HepG2 (cell line): ENCODE measurements around the gene NID1. TPM values are rescaled to one million over a fixed set of nuclear protein-coding genes. Genes with fewer than 3 reads are reported as not detected.
A peak's percentile ranks its signal among the peaks of the same experiment; 100 is the strongest.

Experiments used
- BORCS8-MEF2B ChIP-seq: sonication (generic); formaldehyde crosslinking; IDR thresholded peaks from 2 replicates; pipeline ENCODE4 v1.8.0; 2022; ENCODE audit warnings: mild to moderate bottlenecking, missing genetic modification reagents
- FOSL2 ChIP-seq: sonication (generic); formaldehyde crosslinking; IDR thresholded peaks from 2 replicates; pipeline ENCODE4 v1.4.0; 2020; ENCODE audit warnings: missing genetic modification reagents
- GATAD2A ChIP-seq: IDR thresholded peaks from 2 replicates; pipeline ENCODE4 v1.6.1; 2016
- HDAC2 ChIP-seq: sonication (generic); formaldehyde crosslinking; IDR thresholded peaks from 2 replicates; pipeline ENCODE4 v1.4.0; 2020; ENCODE audit warnings: missing genetic modification reagents
- IRF2 ChIP-seq: IDR thresholded peaks from 2 replicates; pipeline ENCODE4 v1.6.1; 2018; ENCODE audit warnings: missing genetic modification reagents, missing compliant biosample characterization
- KLF11 ChIP-seq: IDR thresholded peaks from 2 replicates; pipeline ENCODE4 v1.6.1; 2016; ENCODE audit warnings: missing compliant biosample characterization
- MAFK ChIP-seq, 2 experiments: IDR thresholded peaks in 1 of 2; conservative IDR thresholded peaks in 1 of 2; 2 replicates each; pipeline ENCODE4 v1.6.1; 2011; ENCODE audit warnings: improper control_type of control experiment in 2 of 2, low read length in 2 of 2
- MXD4 ChIP-seq: IDR thresholded peaks from 2 replicates; pipeline ENCODE4 v1.6.1; 2016; ENCODE audit warnings: mild to moderate bottlenecking, missing biosample characterization, missing genetic modification reagents
- MYC ChIP-seq: sonication (generic); formaldehyde crosslinking; IDR thresholded peaks from 2 replicates; pipeline ENCODE4 v1.9.0; 2021; ENCODE audit warnings: missing genetic modification reagents, borderline replicate concordance
- NR2F6 ChIP-seq, 2 experiments: IDR thresholded peaks; 2 replicates each; pipeline ENCODE4 v1.6.1; 2016; ENCODE audit warnings: antibody characterized with exemption in 1 of 2, mild to moderate bottlenecking in 1 of 2
- ONECUT2 ChIP-seq: sonication (generic); formaldehyde crosslinking; IDR thresholded peaks from 2 replicates; pipeline ENCODE4 v1.4.0; 2020; ENCODE audit warnings: missing genetic modification reagents
- SRY ChIP-seq: sonication (generic); formaldehyde crosslinking; IDR thresholded peaks from 2 replicates; pipeline ENCODE4 v1.8.0; 2022; ENCODE audit warnings: mild to moderate bottlenecking, missing genetic modification reagents
- TOE1 ChIP-seq: sonication (generic); formaldehyde crosslinking; IDR thresholded peaks from 2 replicates; pipeline ENCODE4 v1.4.0; 2020; ENCODE audit warnings: mild to moderate bottlenecking, missing genetic modification reagents
- U2AF2 ChIP-seq: fragments of 200-400 bp; formaldehyde crosslinking; IDR thresholded peaks from 2 replicates; pipeline ENCODE4 v1.6.1; 2017; ENCODE audit warnings: low read depth, mild to moderate bottlenecking, low read length
- ZBTB39 ChIP-seq: sonication (generic); formaldehyde crosslinking; IDR thresholded peaks from 2 replicates; pipeline ENCODE4 v1.5.0; 2020; ENCODE audit warnings: missing genetic modification reagents
- ZFP36 ChIP-seq: fragments of 150-350 bp; IDR thresholded peaks from 2 replicates; pipeline ENCODE4 v1.6.1; 2018; ENCODE audit warnings: borderline replicate concordance, low read length, low read depth; ENCODE audit not compliant: partially characterized antibody
- ZFP37 ChIP-seq: sonication (generic); formaldehyde crosslinking; IDR thresholded peaks from 2 replicates; pipeline ENCODE4 v1.4.0; 2020; ENCODE audit warnings: missing genetic modification reagents, borderline replicate concordance
- ZFP91 ChIP-seq: sonication (generic); formaldehyde crosslinking; IDR thresholded peaks from 2 replicates; pipeline ENCODE4 v1.9.0; 2022; ENCODE audit warnings: missing genetic modification reagents, mild to moderate bottlenecking, borderline replicate concordance
- ZNF143 ChIP-seq: sonication (generic); formaldehyde crosslinking; IDR thresholded peaks from 2 replicates; pipeline ENCODE4 v1.4.0; 2020; ENCODE audit warnings: missing genetic modification reagents
- ZNF335 ChIP-seq: sonication (generic); formaldehyde crosslinking; IDR thresholded peaks from 2 replicates; pipeline ENCODE4 v1.4.0; 2020; ENCODE audit warnings: missing genetic modification reagents
- ZNF558 ChIP-seq: sonication (generic); formaldehyde crosslinking; IDR thresholded peaks from 2 replicates; pipeline ENCODE4 v1.9.0; 2022; ENCODE audit warnings: mild to moderate bottlenecking, missing genetic modification reagents, borderline replicate concordance
- ZNF597 ChIP-seq: sonication (generic); formaldehyde crosslinking; IDR thresholded peaks from 2 replicates; pipeline ENCODE4 v1.5.0; 2020; ENCODE audit warnings: missing genetic modification reagents
- ZNF749 ChIP-seq: sonication (generic); formaldehyde crosslinking; IDR thresholded peaks from 2 replicates; pipeline ENCODE4 v1.8.0; 2022; ENCODE audit warnings: mild to moderate bottlenecking, missing genetic modification reagents, moderate library complexity, borderline replicate concordance
- polyA plus RNA-seq, 8 experiments: library from polyadenylated mRNA; depleted of rRNA in 3 of 8; stranded (reverse) in 7 of 8; unstranded in 1 of 8; fragments of >200 nt; fragmentation: Illumina TruSeq in 4 of 8; extraction: Trizol in 4 of 8; gene quantifications; 2 replicates each; pipeline versions ENCODE4 v1.2.1 to v1.2.3, GENCODE V29; 2011 to 2016; ENCODE audit warnings: low read depth in 4 of 8, missing spikeins in 1 of 8, mixed read lengths in 1 of 8; ENCODE audit not compliant: insufficient read depth in 1 of 8
- total RNA-seq, 5 experiments: library from RNA; depleted of rRNA; stranded (reverse); fragments of >200 nt; fragmentation: Illumina TruSeq; extraction: Trizol; gene quantifications; 2 replicates each; pipeline ENCODE4 v1.2.3, GENCODE V29; 2016; ENCODE audit warnings: low read depth in 1 of 5
- TF ChIP-seq, protein P1 (sequence below): IDR thresholded peaks from 2 replicates; pipeline ENCODE4 v1.6.1; 2016; ENCODE audit warnings: missing biosample characterization, missing genetic modification reagents, low read depth

The NID1 gene
- total and polyA plus RNA-seq, 2 of the 13 experiments (the other 11 are each of a cell fraction or from before 2014, with no cell fraction given) = 50.2 to 56.1 TPM

DNA sequence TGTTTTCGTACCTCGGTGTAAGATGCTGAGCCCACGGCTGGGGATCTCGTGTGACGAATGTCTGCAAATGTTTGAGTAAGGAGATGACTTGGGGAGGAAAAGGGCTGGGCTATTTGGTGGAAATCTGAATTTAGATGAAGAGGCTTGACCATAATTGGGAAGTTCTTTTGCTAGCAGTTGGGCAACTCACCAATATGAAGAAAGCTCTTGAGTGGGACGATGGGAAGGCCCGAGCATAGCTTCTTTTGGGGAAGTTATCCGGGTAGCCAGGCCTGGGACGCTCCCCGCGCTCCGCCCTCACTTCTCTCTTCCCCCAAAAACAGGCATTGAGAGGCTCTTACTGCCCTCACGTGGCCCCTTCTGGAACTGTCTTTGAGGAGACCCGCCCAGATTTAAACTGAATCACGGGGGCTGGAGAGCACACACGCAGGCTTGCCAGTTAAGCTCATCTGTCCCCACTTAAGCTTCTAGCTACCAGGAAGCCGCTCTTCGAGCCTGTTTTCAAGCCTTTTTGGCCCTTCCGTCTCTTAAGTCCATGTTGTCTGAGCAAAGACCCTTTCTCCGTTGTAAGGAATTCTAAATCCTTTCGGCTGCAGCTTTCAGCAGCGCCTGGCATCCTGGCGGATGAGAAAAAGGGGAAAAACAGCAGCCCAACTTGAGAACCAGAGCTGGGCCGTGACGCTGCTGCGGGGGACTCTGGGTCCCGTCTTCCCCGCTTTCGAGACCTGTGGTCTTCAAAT lies 93.1 kb downstream of the NID1 start (continued):
- TF ChIP-seq ZBTB39 (CRISPR knock-in tag) (no peak), ZNF335 (CRISPR knock-in tag) (0 out of 2 replicates have a peak, but pooled peaks have one; percentile 50), IRF2 (CRISPR knock-in tag) (0 out of 2 replicates have a peak, but pooled peaks have one; percentile 22), FOSL2 (peak; percentile 32), NR2F6 (IDR thresholded peaks at IDR 0.05) (no peak), NR2F6 (CRISPR knock-in tag; IDR thresholded peaks at IDR 0.05) (peak; percentile 16; the same call in 1 of the 2 replicates), U2AF2 (no peak), GATAD2A (CRISPR knock-in tag) (peak; percentile 35; the same call in 1 of the 2 replicates), ZNF143 (peak; percentile 22; the same call in 1 of the 2 replicates), MYC (CRISPR knock-in tag) (peak; percentile 12; the same call in 1 of the 2 replicates), TOE1 (CRISPR knock-in tag) (no peak), HDAC2 (0 out of 2 replicates have a peak, but pooled peaks have one; percentile 27), MXD4 (CRISPR knock-in tag) (0 out of 2 replicates have a peak, but pooled peaks have one; percentile 31), ZNF558 (0 out of 2 replicates have a peak, but pooled peaks have one; percentile 34), KLF11 (no peak), ZFP37 (CRISPR knock-in tag) (0 out of 2 replicates have a peak, but pooled peaks have one; percentile 35), MAFK (conservative IDR thresholded peaks at IDR 0.05 in 1 of 2, IDR thresholded peaks at IDR 0.05 in 1 of 2; ENCODE audit: low read length in 2 of 2) (0 out of 4 replicates have a peak, but pooled peaks of 1 of the 2 experiments have one; percentile 2), ZNF749 (CRISPR knock-in tag) (no peak), BORCS8-MEF2B (CRISPR knock-in tag) (0 out of 2 replicates have a peak, but pooled peaks have one; percentile 38), ZFP36 (no peak), ZNF597 (CRISPR knock-in tag) (no peak), ONECUT2 (0 out of 2 replicates have a peak, but pooled peaks have one; percentile 20), ZFP91 (peak; percentile 24; the same call in 1 of the 2 replicates), SRY (CRISPR knock-in tag) (no peak)
- TF ChIP-seq, protein P1, sequence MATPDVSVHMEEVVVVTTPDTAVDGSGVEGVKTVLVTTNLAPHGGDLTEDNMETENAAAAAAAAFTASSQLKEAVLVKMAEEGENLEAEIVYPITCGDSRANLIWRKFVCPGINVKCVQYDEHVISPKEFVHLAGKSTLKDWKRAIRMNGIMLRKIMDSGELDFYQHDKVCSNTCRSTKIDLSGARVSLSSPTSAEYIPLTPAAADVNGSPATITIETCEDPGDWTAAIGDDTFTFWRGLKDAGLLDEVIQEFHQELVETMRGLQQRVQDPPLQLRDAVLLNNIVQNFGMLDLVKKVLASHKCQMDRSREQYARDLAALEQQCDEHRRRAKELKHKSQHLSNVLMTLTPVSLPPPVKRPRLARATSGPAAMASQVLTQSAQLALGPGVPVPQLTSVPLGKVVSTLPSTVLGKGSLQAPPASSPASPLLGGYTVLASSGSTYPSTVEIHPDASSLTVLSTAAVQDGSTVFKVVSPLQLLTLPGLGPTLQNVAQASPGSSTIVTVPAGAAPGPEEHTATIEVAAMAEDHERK (CRISPR knock-in tag) = no peak
